K562 (cell line): ENCODE data around the gene TAS1R3. TPM values are rescaled to one million over a fixed set of nuclear protein-coding genes. Genes with fewer than 3 reads are reported as not detected.
A peak's percentile ranks its signal among the peaks of the same experiment; 100 is the strongest.

Source experiments
- ETV6 ChIP-seq, 3 experiments: fragments of 150-350 bp in 1 of 3; sonication (generic) in 1 of 3; formaldehyde crosslinking in 1 of 3; IDR thresholded peaks; 2 replicates each; pipeline versions ENCODE4 v1.6.1 to v1.8.0; 2014 to 2022; ENCODE audit warnings: borderline replicate concordance in 2 of 3, low read depth in 2 of 3, antibody characterized with exemption in 1 of 3, low read length in 1 of 3, mild to moderate bottlenecking in 1 of 3, missing genetic modification reagents in 1 of 3
- IRF9 ChIP-seq: fragments of 450-650 bp; IDR thresholded peaks from 2 replicates; pipeline ENCODE4 v1.6.1; 2016; ENCODE audit warnings: missing biosample characterization, missing genetic modification characterization
- RBM22 ChIP-seq: fragments of 200-400 bp; formaldehyde crosslinking; IDR thresholded peaks from 2 replicates; pipeline ENCODE4 v1.6.1; 2018; ENCODE audit warnings: low read length, low read depth; ENCODE audit not compliant: poor library complexity, severe bottlenecking
- RBM34 ChIP-seq: fragments of 200-400 bp; formaldehyde crosslinking; IDR thresholded peaks from 2 replicates; pipeline ENCODE4 v1.6.1; 2018; ENCODE audit warnings: low read length, borderline replicate concordance; ENCODE audit not compliant: insufficient read depth
- UBTF ChIP-seq, 2 experiments: IDR thresholded peaks; 2 replicates each; pipeline ENCODE4 v1.6.1; 2012; ENCODE audit warnings: improper control_type of control experiment in 2 of 2, low read depth in 2 of 2, low read length in 2 of 2, borderline replicate concordance in 1 of 2
- ZBTB33 ChIP-seq: sonication (generic); formaldehyde crosslinking; IDR thresholded peaks from 2 replicates; pipeline ENCODE4 v1.8.1; 2023; ENCODE audit warnings: mild to moderate bottlenecking, missing genetic modification reagents
- polyA plus RNA-seq, 8 experiments: library from polyadenylated mRNA; depleted of rRNA in 4 of 8; stranded (reverse) in 5 of 8; unstranded in 3 of 8; fragments of >200 nt; fragmentation: Nextera tagmentation in 2 of 8; fragmentation: Illumina TruSeq in 1 of 8; extraction: Ambion mirVana in 2 of 8; extraction: Trizol in 1 of 8; gene quantifications; 2 replicates each; pipeline versions ENCODE4 v1.2.1 to v1.2.3, GENCODE V29; 2011 to 2014; ENCODE audit warnings: inconsistent platforms in 1 of 8, missing spikeins in 1 of 8
- total RNA-seq, 7 experiments: library from RNA; depleted of rRNA in 6 of 7; stranded (reverse); fragments of >200 nt in 6 of 7; fragmentation: Illumina TruSeq in 2 of 7; extraction: Trizol in 2 of 7; gene quantifications; 2 replicates each; pipeline versions ENCODE4 v1.2.1 to v1.2.3, GENCODE V29; 2011 to 2021; ENCODE audit warnings: low replicate concordance in 1 of 7

Gene TAS1R3
- total and polyA plus RNA-seq, 9 of the 15 experiments (the other 6 are each of a cell fraction or from before 2014, with no cell fraction given), result 0.07 to 0.13 TPM; not detected in 7

- TF ChIP-seq ZBTB33 (CRISPR knock-in tag) (peak; percentile 90), UBTF (IDR thresholded peaks at IDR 0.05; ENCODE audit: borderline replicate concordance in 1 of 2, low read depth in 2 of 2, low read length in 2 of 2) (no peak), RBM22 (peak; percentile 18), ETV6 (IDR thresholded peaks at IDR 0.05; ENCODE audit: borderline replicate concordance in 1 of 2, low read depth in 2 of 2, low read length in 1 of 2) (no peak), ETV6 (CRISPR knock-in tag; IDR thresholded peaks at IDR 0.05; ENCODE audit: borderline replicate concordance) (no peak), IRF9 (no peak), RBM34 (no peak)
- TF ChIP-seq, all 486 proteins: peak for 2
Measured at GRCh38 chr1:1338278-1338677, 7.2 kb downstream of the TAS1R3 start (continued).
